Omental fat pad (tissue), 4 donors: Measurements from ENCODE around the gene NMT2. TPM values are rescaled to one million over a fixed set of nuclear protein-coding genes. Genes with fewer than 3 reads are reported as not detected.

ENCODE experiments used
- ATAC-seq: fragments of 150-250 bp; one replicate; pipeline ENCODE4 v1.9.1; 2016; ENCODE audit warnings: mild to moderate bottlenecking, moderate library complexity; ENCODE audit not compliant: low FRiP score
- DNase-seq: peaks from one replicate; pipeline ENCODE4 v3.0.0-alpha.2; 2019; ENCODE audit warnings: low spot score
- CTCF ChIP-seq, 3 donors: fragments of 450-650 bp; IDR thresholded peaks; one replicate each; pipeline ENCODE4 v1.5.1; 2016 to 2017; ENCODE audit warnings: antibody characterized with exemption in 3 of 3, mild to moderate bottlenecking in 3 of 3, moderate library complexity in 2 of 3
- total RNA-seq, 4 donors: library from RNA; depleted of rRNA; stranded (reverse); fragments of >200 nt; gene quantifications; one replicate each; pipeline ENCODE4 v1.1.0, GENCODE V29; 2016

The NMT2 gene
- total RNA-seq, 4 donors from 2014 or later, result 25.1 to 96.4 (median 72.8) TPM

- no peak for TF ChIP-seq CTCF (IDR thresholded peaks at IDR 0.05)
- ATAC-seq, result peak; percentile 99
- peak; percentile 97 for DNase-seq
Measured at GRCh38 chr10:15097011-15097812, 71.3 kb downstream of the NMT2 start, which contains the start of gene RPP38. Gene RPP38, plus strand, starts transcription at chr10:15097355. Its CDS starts 5,960 bp downstream, at chr10:15103315.

- ATAC-seq, result peak; percentile 23
- no peak for TF ChIP-seq CTCF (IDR thresholded peaks at IDR 0.05)
- DNase-seq, result no peak
Measured at GRCh38 chr10:15096661-15097010, 71.9 kb downstream of the NMT2 start.

- DNase-seq, result no peak
- no peak for ATAC-seq
- TF ChIP-seq CTCF (IDR thresholded peaks at IDR 0.05), result no peak
Measured at GRCh38 chr10:15092855-15093408, 75.6 kb downstream of the NMT2 start.

- no peak for TF ChIP-seq CTCF (IDR thresholded peaks at IDR 0.05)
- ATAC-seq, result no peak
- no peak for DNase-seq
Measured at GRCh38 chr10:15091418-15091817, 77.1 kb downstream of the NMT2 start.

GRCh38 chr10:15088428-15089261 is 79.8 kb downstream of the NMT2 start, which contains the start of gene ACBD7:
Gene ACBD7, minus strand, starts transcription at chr10:15088776. Its CDS starts 48 bp downstream, at chr10:15088728.
- peak; percentile 59 for DNase-seq
- ATAC-seq, result peak; percentile 79
- no peak for TF ChIP-seq CTCF (IDR thresholded peaks at IDR 0.05)

GRCh38 chr10:15084502-15084922 is 84.0 kb downstream of the NMT2 start:
- no peak for TF ChIP-seq CTCF (IDR thresholded peaks at IDR 0.05)
- ATAC-seq (peak; percentile 94), DNase-seq (no peak)
